ENCODE data around the gene NCAPG. TPM values are rescaled to one million over a fixed set of nuclear protein-coding genes. Genes with fewer than 3 reads are reported as not detected.

NCAPG gene
- total and polyA plus RNA-seq, 2 donors (not counting 1 experiment from before 2014, with no cell fraction given), result 8.0 to 10.1 TPM

DNA sequence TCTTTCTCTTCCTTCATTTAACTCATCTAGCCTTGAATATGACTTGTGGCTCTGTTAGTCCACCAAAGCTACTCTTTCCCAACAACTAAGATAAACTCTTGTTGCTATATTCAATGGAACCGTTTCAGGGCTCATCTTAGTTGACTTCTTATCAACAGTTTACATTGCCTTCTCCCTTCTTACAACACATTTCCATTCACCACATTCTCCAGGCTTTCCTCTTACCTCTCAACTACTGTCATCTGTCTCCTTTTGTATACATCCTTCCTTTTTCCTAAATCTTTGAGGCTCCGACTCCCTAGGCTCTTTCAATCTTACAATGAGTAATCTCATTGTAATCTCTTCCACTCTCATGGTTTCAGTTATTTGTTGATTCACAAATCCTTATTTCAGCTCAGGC lies 58.5 kb downstream of the NCAPG start:
- Histone ChIP-seq H3K27ac (ENCODE audit: insufficient read depth, low read length) (no peak overlapping the region), H4K20me1 (ENCODE audit: control insufficient read depth, extremely low read depth, insufficient read depth, low read length) (no peaks in the 10 kb centered on the region), H3K4me3 (replicated peaks in 1 of 4; ENCODE audit: control extremely low read depth in 1 of 4, insufficient read depth in 1 of 4, low read depth in 3 of 4, low read length in 4 of 4) (no peak overlapping the region), H3K9me3 (ENCODE audit: control insufficient read depth, insufficient read depth, low read depth, low read length) (no peaks in the 10 kb centered on the region), H3K9ac (ENCODE audit: insufficient read depth, low read length) (no peak overlapping the region), H2AFZ (ENCODE audit: low read length) (no peak overlapping the region), H3K79me2 (ENCODE audit: control insufficient read depth, insufficient read depth, low read length) (no peaks in the 10 kb centered on the region), H3K4me2 (ENCODE audit: extremely low read depth, insufficient read depth, low read length) (no peak overlapping the region), H3K4me1 (ENCODE audit: control insufficient read depth, extremely low read depth, insufficient read depth, low read length) (no peaks in the 10 kb centered on the region), H3K27me3 (ENCODE audit: control insufficient read depth, insufficient read depth, low read length) (no peaks in the 10 kb centered on the region), H3K36me3 (ENCODE audit: control insufficient read depth, insufficient read depth, low read length) (no peaks in the 10 kb centered on the region)
- no peak for TF ChIP-seq EZH2 (IDR thresholded peaks at IDR 0.05; ENCODE audit: low read length, missing control alignments)
- TF ChIP-seq CTCF (conservative IDR thresholded peaks at IDR 0.05 in 1 of 2, IDR thresholded peaks at IDR 0.05 in 1 of 2; ENCODE audit: low read depth in 1 of 2, low read length in 2 of 2), result no peak
- peak; percentile 2 to 3 for DNase-seq (ENCODE audit: low read depth in 2 of 2)

GRCh38 chr4:17875402-17876070 lies 64.8 kb downstream of the NCAPG start:
- no peak for DNase-seq (ENCODE audit: low read depth in 2 of 2)
- Histone ChIP-seq H2AFZ (ENCODE audit: low read length) (no peak overlapping the region), H3K36me3 (ENCODE audit: control insufficient read depth, insufficient read depth, low read length) (no peaks in the 10 kb centered on the region), H3K9me3 (ENCODE audit: control insufficient read depth, insufficient read depth, low read depth, low read length) (no peaks in the 10 kb centered on the region), H3K4me3 (replicated peaks in 1 of 4; ENCODE audit: control extremely low read depth in 1 of 4, insufficient read depth in 1 of 4, low read depth in 3 of 4, low read length in 4 of 4) (no peak overlapping the region), H4K20me1 (ENCODE audit: control insufficient read depth, extremely low read depth, insufficient read depth, low read length) (no peaks in the 10 kb centered on the region), H3K27ac (ENCODE audit: insufficient read depth, low read length) (no peak overlapping the region), H3K79me2 (ENCODE audit: control insufficient read depth, insufficient read depth, low read length) (no peaks in the 10 kb centered on the region), H3K4me2 (ENCODE audit: extremely low read depth, insufficient read depth, low read length) (no peak overlapping the region), H3K4me1 (ENCODE audit: control insufficient read depth, extremely low read depth, insufficient read depth, low read length) (no peaks in the 10 kb centered on the region), H3K27me3 (ENCODE audit: control insufficient read depth, insufficient read depth, low read length) (no peaks in the 10 kb centered on the region), H3K9ac (ENCODE audit: insufficient read depth, low read length) (no peak overlapping the region)
- no peak for TF ChIP-seq CTCF (conservative IDR thresholded peaks at IDR 0.05 in 1 of 2, IDR thresholded peaks at IDR 0.05 in 1 of 2; ENCODE audit: low read depth in 1 of 2, low read length in 2 of 2)
- no peak for TF ChIP-seq EZH2 (IDR thresholded peaks at IDR 0.05; ENCODE audit: low read length, missing control alignments)

GRCh38 chr4:17876943-17877342 lies 66.2 kb downstream of the NCAPG start:
- H3K36me3 ChIP-seq (ENCODE audit: control insufficient read depth, insufficient read depth, low read length), result no peaks in the 10 kb centered on the region
- no peaks in the 10 kb centered on the region for H3K79me2 ChIP-seq (ENCODE audit: control insufficient read depth, insufficient read depth, low read length)
- no peak overlapping the region for H3K4me2 ChIP-seq (ENCODE audit: extremely low read depth, insufficient read depth, low read length)
- H3K27ac ChIP-seq (ENCODE audit: insufficient read depth, low read length), result no peak overlapping the region
- no peak overlapping the region for H3K4me3 ChIP-seq (replicated peaks in 1 of 4; ENCODE audit: control extremely low read depth in 1 of 4, insufficient read depth in 1 of 4, low read depth in 3 of 4, low read length in 4 of 4)
- H2AFZ ChIP-seq (ENCODE audit: low read length), result no peak overlapping the region
- TF ChIP-seq EZH2 (IDR thresholded peaks at IDR 0.05; ENCODE audit: low read length, missing control alignments) (no peak), CTCF (conservative IDR thresholded peaks at IDR 0.05 in 1 of 2, IDR thresholded peaks at IDR 0.05 in 1 of 2; ENCODE audit: low read depth in 1 of 2, low read length in 2 of 2) (no peak)
- H4K20me1 ChIP-seq (ENCODE audit: control insufficient read depth, extremely low read depth, insufficient read depth, low read length), result no peaks in the 10 kb centered on the region
- H3K9me3 ChIP-seq (ENCODE audit: control insufficient read depth, insufficient read depth, low read depth, low read length), result no peaks in the 10 kb centered on the region
- no peaks in the 10 kb centered on the region for H3K4me1 ChIP-seq (ENCODE audit: control insufficient read depth, extremely low read depth, insufficient read depth, low read length)
- no peaks in the 10 kb centered on the region for H3K27me3 ChIP-seq (ENCODE audit: control insufficient read depth, insufficient read depth, low read length)
- peak in 1 of 2 donors; percentile 4 for DNase-seq (ENCODE audit: low read depth in 2 of 2)
- H3K9ac ChIP-seq (ENCODE audit: insufficient read depth, low read length), result no peak overlapping the region
